Measurements from ENCODE around the gene LSM10.

- no peak for TF ChIP-seq POLR2A (IDR thresholded peaks at IDR 0.05; ENCODE audit: low read depth, low read length)
- TF ChIP-seq CTCF (conservative IDR thresholded peaks at IDR 0.05; ENCODE audit: low read depth, low read length), result no peak
- TF ChIP-seq RAD21 (IDR thresholded peaks at IDR 0.05; ENCODE audit: low read length), result no peak
Observed at GRCh38 chr1:36447450-36447849, 49.7 kb upstream of the LSM10 start.
